Stimulated activated CD4-positive, alpha-beta T cell treated with anti-CD3 and anti-CD28 coated beads, Interleukin-4, amount 100 ng/mL, for 24 hours (primary cell): ENCODE data around the gene SMC2.

ENCODE experiments used
- DNase-seq: peaks from one replicate; pipeline ENCODE4 v3.0.0-alpha.2; 2020

SMC2 gene

GRCh38 chr9:104108315-104108714 lies 14.2 kb downstream of the SMC2 start:
- no peak for DNase-seq

- DNase-seq = no peak
These were observed 16.4 kb downstream of the SMC2 start for GRCh38 chr9:104110509-104110908.

GRCh38 chr9:104118916-104119315 lies 24.8 kb downstream of the SMC2 start:
- no peak for DNase-seq

GRCh38 chr9:104121022-104121421 lies 26.9 kb downstream of the SMC2 start:
- DNase-seq = no peak

- no peak for DNase-seq
These were observed 44.2 kb downstream of the SMC2 start for GRCh38 chr9:104138243-104138868.

GRCh38 chr9:104142799-104143549 lies 48.9 kb downstream of the SMC2 start:
- DNase-seq = no peak

- no peak for DNase-seq
These were observed 49.4 kb downstream of the SMC2 start for GRCh38 chr9:104143550-104143910.

- DNase-seq = no peak
These were observed 50.2 kb downstream of the SMC2 start for GRCh38 chr9:104144336-104144735.

- no peak for DNase-seq
These were observed 79.0 kb downstream of the SMC2 start for GRCh38 chr9:104173067-104173466.

GRCh38 chr9:104177003-104177611 lies 83.0 kb downstream of the SMC2 start:
- no peak for DNase-seq

GRCh38 chr9:104177676-104178075 lies 83.6 kb downstream of the SMC2 start:
- no peak for DNase-seq
